AML-193 (cell line): ENCODE data around the gene NRN1.
"Not testable (repeated sequence)": the region's sequence is repeated elsewhere in the genome, so short reads cannot be mapped to it uniquely, and the experiment has no call there.

Experiments
- DNase-seq, 2 experiments: peaks; one replicate each; lab custom pipeline; 2025; lab: John Stamatoyannopoulos, UW

The NRN1 gene

GRCh38 chr6:6006428-6007365, at the start of gene NRN1:
NRN1 (minus strand) TSS chr6:6006925; CDS start chr6:6006749, 176 bp downstream.
- DNase-seq = no peak

- no peak for DNase-seq
Observed at GRCh38 chr6:6052216-6052615, 45.5 kb upstream of the NRN1 start.

- no peak for DNase-seq
Observed at GRCh38 chr6:6046716-6047115, 40.0 kb upstream of the NRN1 start.

- no peak for DNase-seq
Observed at GRCh38 chr6:6039946-6040509, 33.3 kb upstream of the NRN1 start.

GRCh38 chr6:6037179-6037578, 30.5 kb upstream of the NRN1 start:
- DNase-seq = no peak

GRCh38 chr6:6033858-6034257, 27.1 kb upstream of the NRN1 start:
- DNase-seq = no peak

- DNase-seq = no peak
Observed at GRCh38 chr6:6026513-6027205, 19.9 kb upstream of the NRN1 start.

GRCh38 chr6:6025736-6026135, 19.0 kb upstream of the NRN1 start:
- DNase-seq = no peak

GRCh38 chr6:6024220-6024619, 17.5 kb upstream of the NRN1 start:
- no peak for DNase-seq

GRCh38 chr6:6022841-6023240, 16.1 kb upstream of the NRN1 start:
- DNase-seq = not testable (repeated sequence)

- no peak for DNase-seq
Observed at GRCh38 chr6:6008648-6009421, 2.1 kb upstream of the NRN1 start.

- no peak for DNase-seq
Observed at GRCh38 chr6:6008089-6008647, 1.4 kb upstream of the NRN1 start.

GRCh38 chr6:6007366-6008088, 802 bp upstream of the NRN1 start:
- no peak for DNase-seq

- DNase-seq = no peak
Observed at GRCh38 chr6:6006006-6006427, 708 bp downstream of the NRN1 start.

GRCh38 chr6:6005051-6006005, 1.4 kb downstream of the NRN1 start:
- DNase-seq = no peak

- no peak for DNase-seq
Observed at GRCh38 chr6:6004390-6004995, 2.2 kb downstream of the NRN1 start.

GRCh38 chr6:6003621-6004366, 2.9 kb downstream of the NRN1 start:
- DNase-seq = no peak

GRCh38 chr6:6002848-6003620, 3.7 kb downstream of the NRN1 start:
- DNase-seq = no peak
